Naive thymus-derived CD4-positive, alpha-beta T cell (primary cell): ENCODE results near the gene RHOU. TPM values are rescaled to one million over a fixed set of nuclear protein-coding genes. Genes with fewer than 3 reads are reported as not detected.

Source experiments
- ATAC-seq: fragments of 150-1000 bp; cut with Tn5 transposase; 2 replicates; pipeline ENCODE4 v1.10.0; 2021; ENCODE audit warnings: mild to moderate bottlenecking, moderate library complexity
- CTCF ChIA-PET: fragments of 350-600 bp; sonication (Branson Sonifier 250); formaldehyde crosslinking; loops from one replicate; lab custom pipeline; 2021; ENCODE audit warnings: antibody characterized with exemption; lab: Charles Lee
- POLR2A ChIA-PET: fragments of 350-600 bp; sonication (Branson Sonifier 250); formaldehyde crosslinking; loops from one replicate; lab custom pipeline; 2021; ENCODE audit warnings: antibody characterized with exemption, inconsistent platforms; lab: Charles Lee
- DNase-seq, 9 donors: peaks; one replicate each; pipeline versions ENCODE4 v3.0.0 to v3.0.0-alpha.2; 2020 to 2022; ENCODE audit warnings: mixed read lengths in 1 of 9
- H3K27ac ChIP-seq: one replicate; pipeline ENCODE4 v1.7.0; 2013; ENCODE audit warnings: mild to moderate bottlenecking, low read depth, low read length, moderate library complexity
- H3K27me3 ChIP-seq, 2 donors: one replicate each; pipeline ENCODE4 v1.7.0; 2013; ENCODE audit warnings: low read length in 2 of 2, mild to moderate bottlenecking in 2 of 2, moderate library complexity in 2 of 2; ENCODE audit not compliant: control insufficient read depth in 2 of 2, insufficient read depth in 2 of 2
- H3K36me3 ChIP-seq, 3 experiments: 1 replicate in 2 of 3; 2 replicates in 1 of 3; pipeline ENCODE4 v1.7.0; 2013; ENCODE audit warnings: low read length in 3 of 3, mild to moderate bottlenecking in 3 of 3, moderate library complexity in 1 of 3; ENCODE audit not compliant: insufficient read depth in 3 of 3, control insufficient read depth in 2 of 3
- H3K4me1 ChIP-seq, 2 donors: one replicate each; pipeline ENCODE4 v1.7.0; 2013; ENCODE audit warnings: low read length in 2 of 2, mild to moderate bottlenecking in 2 of 2, moderate library complexity in 1 of 2; ENCODE audit not compliant: control insufficient read depth in 2 of 2, insufficient read depth in 2 of 2
- H3K4me3 ChIP-seq: 2 replicates; pipeline ENCODE4 v1.7.0; 2013; ENCODE audit warnings: mild to moderate bottlenecking, low read length
- H3K9me3 ChIP-seq, 3 experiments: 1 replicate in 2 of 3; 2 replicates in 1 of 3; pipeline ENCODE4 v1.7.0; 2013; ENCODE audit warnings: low read length in 3 of 3; ENCODE audit not compliant: control insufficient read depth in 2 of 3
- H3K27ac Mint-ChIP-seq, 9 donors: one replicate each; pipeline ENCODE4 v1.8.0; 2020 to 2022; ENCODE audit warnings: mixed read lengths in 9 of 9, mild to moderate bottlenecking in 8 of 9, moderate library complexity in 5 of 9, inconsistent platforms in 2 of 9
- H3K27me3 Mint-ChIP-seq, 5 donors: one replicate each; pipeline ENCODE4 v1.8.0; 2021 to 2022; ENCODE audit warnings: mixed read lengths in 5 of 5, mild to moderate bottlenecking in 1 of 5
- H3K36me3 Mint-ChIP-seq, 5 donors: one replicate each; pipeline ENCODE4 v1.8.0; 2020 to 2022; ENCODE audit warnings: mixed read lengths in 5 of 5, mild to moderate bottlenecking in 3 of 5, inconsistent platforms in 1 of 5
- H3K4me1 Mint-ChIP-seq, 7 donors: one replicate each; pipeline ENCODE4 v1.8.0; 2020 to 2022; ENCODE audit warnings: mixed read lengths in 7 of 7, mild to moderate bottlenecking in 3 of 7, inconsistent platforms in 1 of 7
- H3K4me3 Mint-ChIP-seq, 10 donors: one replicate each; pipeline ENCODE4 v1.8.0; 2020 to 2022; ENCODE audit warnings: mild to moderate bottlenecking in 10 of 10, mixed read lengths in 10 of 10, moderate library complexity in 6 of 10, inconsistent platforms in 2 of 10
- H3K9me3 Mint-ChIP-seq, 11 donors: one replicate each; pipeline ENCODE4 v1.8.0; 2020 to 2022; ENCODE audit warnings: mixed read lengths in 11 of 11, mild to moderate bottlenecking in 4 of 11, inconsistent platforms in 1 of 11, moderate library complexity in 1 of 11
- intact Hi-C, 2 donors: fragments of 100-400 bp; cut with micrococcal nuclease; formaldehyde crosslinking; loops; one replicate each; pipeline ENCODE4 v1.15.1; 2023
- polyA plus RNA-seq, 2 donors: library from polyadenylated mRNA; unstranded; fragments of 300-500 nt; fragmentation: Illumina TruSeq; gene quantifications; one replicate each; pipeline ENCODE4 v1.2.3, GENCODE V29; 2021
- total RNA-seq, 6 experiments: library from RNA in 5 of 6; stranded (reverse) in 5 of 6; gene quantifications; 1 replicate in 5 of 6; 2 replicates in 1 of 6; pipeline ENCODE4 v1.2.3 and lab custom pipeline; 2021 to 2026

The RHOU gene
- total and polyA plus RNA-seq, 7 experiments from 2014 or later = 0.09 to 6.5 (median 1.5) TPM

GRCh38 chr1:228748029-228748428 is 12.8 kb downstream of the RHOU start:
- ATAC-seq (no peak), DNase-seq (no peak)
- H3K4me1 ChIP-seq = peaks cover 0 to 15% of the 10 kb centered on the region in 2 donors
- ChIA-PET CTCF (no interaction called here), POLR2A (no interaction called here)
- Mint-ChIP-seq H3K27me3 (peaks cover 0 to 30% (median 0%) of the 10 kb centered on the region in 5 donors), H3K4me1 (peaks cover 0 to 21% (median 4%) of the 10 kb centered on the region in 7 donors), H3K4me3 (no peak overlapping the region), H3K36me3 (peaks cover 5 to 15% (median 11%) of the 10 kb centered on the region in 5 donors), H3K27ac (no peak overlapping the region), H3K9me3 (no peaks in the 10 kb centered on the region)
- H3K4me3 ChIP-seq = no peak overlapping the region
- no peak overlapping the region for H3K27ac ChIP-seq
- H3K27me3 ChIP-seq = no peaks in the 10 kb centered on the region
- intact Hi-C loops = no loop called here
- no peaks in the 10 kb centered on the region for H3K36me3 ChIP-seq
- no peaks in the 10 kb centered on the region for H3K9me3 ChIP-seq

GRCh38 chr1:228748431-228748830 is 13.2 kb downstream of the RHOU start:
- peak; percentile 45 for ATAC-seq
- H3K9me3 ChIP-seq = no peaks in the 10 kb centered on the region
- H3K27me3 Mint-ChIP-seq = peaks cover 0 to 33% (median 0%) of the 10 kb centered on the region in 5 donors
- peaks cover 0 to 15% of the 10 kb centered on the region in 2 donors for H3K4me1 ChIP-seq
- H3K27ac ChIP-seq = no peak overlapping the region
- no peak for DNase-seq
- H3K4me3 Mint-ChIP-seq = peak overlapping the region in 1 of 10 donors; percentile 6
- intact Hi-C loops = no loop called here
- no peaks in the 10 kb centered on the region for H3K9me3 Mint-ChIP-seq
- ChIA-PET CTCF (interaction anchor here (1.1 kb wide), 1 partner anchor 11 kb away, joined by 4 read pairs; no protein-coding TSS in a partner anchor), POLR2A (interaction anchor here (1.2 kb wide), 1 partner anchor 10 kb away, joined by 3 read pairs; no protein-coding TSS in a partner anchor)
- H3K36me3 ChIP-seq = no peaks in the 10 kb centered on the region
- H3K27ac Mint-ChIP-seq = no peak overlapping the region
- no peaks in the 10 kb centered on the region for H3K27me3 ChIP-seq
- H3K4me3 ChIP-seq = no peak overlapping the region
- peaks cover 0 to 24% (median 4%) of the 10 kb centered on the region in 7 donors for H3K4me1 Mint-ChIP-seq
- peaks cover 5 to 11% (median 7%) of the 10 kb centered on the region in 5 donors for H3K36me3 Mint-ChIP-seq

GRCh38 chr1:228749765-228750164 is 14.5 kb downstream of the RHOU start:
- Histone ChIP-seq H3K4me3 (no peak overlapping the region), H3K9me3 (no peaks in the 10 kb centered on the region), H3K36me3 (no peaks in the 10 kb centered on the region), H3K27me3 (no peaks in the 10 kb centered on the region), H3K27ac (no peak overlapping the region), H3K4me1 (peaks cover 0 to 15% of the 10 kb centered on the region in 2 donors)
- peaks cover 0 to 26% (median 4%) of the 10 kb centered on the region in 7 donors for H3K4me1 Mint-ChIP-seq
- ATAC-seq (no peak), DNase-seq (no peak)
- ChIA-PET CTCF (interaction anchor here (0.6 kb wide), 1 partner anchor 507 kb away, joined by 3 read pairs; no protein-coding TSS in a partner anchor), POLR2A (interaction anchor here (1.2 kb wide), 1 partner anchor 9 kb away, joined by 3 read pairs; no protein-coding TSS in a partner anchor)
- peaks cover 0 to 39% (median 4%) of the 10 kb centered on the region in 5 donors for H3K27me3 Mint-ChIP-seq
- intact Hi-C loops = loop anchor here in 1 of 2 donors (5.0 kb wide), 1 partner anchor 83 kb away; no protein-coding TSS in a partner anchor
- peaks cover 0 to 6% (median 3%) of the 10 kb centered on the region in 5 donors for H3K36me3 Mint-ChIP-seq
- no peak overlapping the region for H3K27ac Mint-ChIP-seq
- H3K4me3 Mint-ChIP-seq = no peak overlapping the region
- H3K9me3 Mint-ChIP-seq = no peaks in the 10 kb centered on the region

GRCh38 chr1:228750915-228751314 is 15.6 kb downstream of the RHOU start:
- no peak for ATAC-seq
- POLR2A ChIA-PET = interaction anchor here (0.5 to 0.6 kb wide), 2 partner anchors 19 to 74 kb away, joined by 3 read pairs; no protein-coding TSS in a partner anchor

GRCh38 chr1:228751360-228752098 is 16.2 kb downstream of the RHOU start:
- Mint-ChIP-seq H3K36me3 (peaks cover 0 to 6% (median 4%) of the 10 kb centered on the region in 5 donors), H3K27ac (no peak overlapping the region), H3K4me3 (no peak overlapping the region), H3K9me3 (peaks cover 0 to 7% (median under 1%) of the 10 kb centered on the region in 11 donors), H3K27me3 (peaks cover 12 to 54% (median 18%) of the 10 kb centered on the region in 5 donors), H3K4me1 (peaks cover 0 to 38% (median 7%) of the 10 kb centered on the region in 7 donors)
- Histone ChIP-seq H3K36me3 (no peaks in the 10 kb centered on the region), H3K9me3 (no peaks in the 10 kb centered on the region), H3K4me3 (no peak overlapping the region), H3K4me1 (peaks cover 0 to 15% of the 10 kb centered on the region in 2 donors), H3K27me3 (no peaks in the 10 kb centered on the region), H3K27ac (no peak overlapping the region)
- CTCF ChIA-PET = no interaction called here
- DNase-seq (no peak), ATAC-seq (peak; percentile 27)
- POLR2A ChIA-PET = interaction anchor here (0.5 kb wide), 1 partner anchor 19 kb away, joined by 3 read pairs; no protein-coding TSS in a partner anchor
- intact Hi-C loops = loop anchor here in 1 of 2 donors (5.0 kb wide), 1 partner anchor 81 kb away; no protein-coding TSS in a partner anchor

More at GRCh38 chr1:228750915-228751314, 15.6 kb downstream of the RHOU start:
- intact Hi-C loops = loop anchor here in 1 of 2 donors (5.0 kb wide), 1 partner anchor 81 kb away; no protein-coding TSS in a partner anchor
- Mint-ChIP-seq H3K4me1 (peaks cover 0 to 32% (median 7%) of the 10 kb centered on the region in 7 donors), H3K9me3 (peaks cover 0 to 1% (median 0%) of the 10 kb centered on the region in 11 donors), H3K27ac (no peak overlapping the region), H3K4me3 (no peak overlapping the region), H3K27me3 (peaks cover 9 to 48% (median 13%) of the 10 kb centered on the region in 5 donors), H3K36me3 (peaks cover 0 to 5% (median 3%) of the 10 kb centered on the region in 5 donors)
- Histone ChIP-seq H3K27me3 (no peaks in the 10 kb centered on the region), H3K9me3 (no peaks in the 10 kb centered on the region), H3K36me3 (no peaks in the 10 kb centered on the region), H3K4me1 (peaks cover 0 to 15% of the 10 kb centered on the region in 2 donors), H3K4me3 (no peak overlapping the region), H3K27ac (no peak overlapping the region)
- CTCF ChIA-PET = no interaction called here
- no peak for DNase-seq

- peaks cover 12 to 61% (median 22%) of the 10 kb centered on the region in 5 donors for H3K27me3 Mint-ChIP-seq
- H3K27me3 ChIP-seq = no peaks in the 10 kb centered on the region
- H3K36me3 ChIP-seq = no peaks in the 10 kb centered on the region
- H3K27ac ChIP-seq = no peak overlapping the region
- H3K9me3 ChIP-seq = no peaks in the 10 kb centered on the region
- no peak overlapping the region for H3K4me3 ChIP-seq
- no peak for DNase-seq
- H3K4me1 ChIP-seq = peaks cover 0 to 15% of the 10 kb centered on the region in 2 donors
- H3K9me3 Mint-ChIP-seq = peaks cover 0 to 12% (median 2%) of the 10 kb centered on the region in 11 donors
- H3K36me3 Mint-ChIP-seq = peaks cover 0 to 7% (median 4%) of the 10 kb centered on the region in 5 donors
- H3K4me3 Mint-ChIP-seq = no peak overlapping the region
- peaks cover 0 to 44% (median 7%) of the 10 kb centered on the region in 7 donors for H3K4me1 Mint-ChIP-seq
- ChIA-PET POLR2A (no interaction called here), CTCF (interaction anchor here (0.6 kb wide), 1 partner anchor 920 kb away, joined by 3 read pairs; no protein-coding TSS in a partner anchor)
- intact Hi-C loops = loop anchor here in 1 of 2 donors (5.0 kb wide), 1 partner anchor 80 kb away; no protein-coding TSS in a partner anchor
- H3K27ac Mint-ChIP-seq = no peak overlapping the region
- no peak for ATAC-seq
These were observed 17.0 kb downstream of the RHOU start for GRCh38 chr1:228752258-228752657.
